ENCODE results near the gene LRRC4B. TPM values are rescaled to one million over a fixed set of nuclear protein-coding genes. Genes with fewer than 3 reads are reported as not detected.
"Not testable (repeated sequence)": the region's sequence is repeated elsewhere in the genome, so short reads cannot be mapped to it uniquely, and the experiment has no call there.

Gene LRRC4B
- total RNA-seq, 1 donor from 2014 or later, result 21.7 TPM

GRCh38 chr19:50599427-50599826, 31.2 kb upstream of the LRRC4B start:
- no peak overlapping the region for H3K27ac Mint-ChIP-seq
- no peaks in the 10 kb centered on the region for H3K9me3 Mint-ChIP-seq
- peaks cover 51% of the 10 kb centered on the region for H3K27me3 Mint-ChIP-seq
- no peaks in the 10 kb centered on the region for H3K36me3 Mint-ChIP-seq
- H3K4me1 Mint-ChIP-seq (ENCODE audit: unreplicated experiment), result no peaks in the 10 kb centered on the region
- no peak overlapping the region for H3K4me3 Mint-ChIP-seq
- DNase-seq (ENCODE audit: extremely low spot score, unreplicated experiment), result no peak
- no peak for TF ChIP-seq CTCF (conservative IDR thresholded peaks at IDR 0.05)

GRCh38 chr19:50590191-50590590, 22.0 kb upstream of the LRRC4B start:
- H3K27me3 Mint-ChIP-seq, result peaks cover 35% of the 10 kb centered on the region
- H3K9me3 Mint-ChIP-seq, result no peaks in the 10 kb centered on the region
- no peak overlapping the region for H3K4me3 Mint-ChIP-seq
- no peak overlapping the region for H3K27ac Mint-ChIP-seq
- H3K36me3 Mint-ChIP-seq, result no peaks in the 10 kb centered on the region
- DNase-seq (ENCODE audit: extremely low spot score, unreplicated experiment), result no peak
- no peaks in the 10 kb centered on the region for H3K4me1 Mint-ChIP-seq (ENCODE audit: unreplicated experiment)
- no peak for TF ChIP-seq CTCF (conservative IDR thresholded peaks at IDR 0.05)

- H3K27ac Mint-ChIP-seq; H3K9me3 Mint-ChIP-seq; H3K27me3 Mint-ChIP-seq; H3K36me3 Mint-ChIP-seq; DNase-seq (ENCODE audit: extremely low spot score, unreplicated experiment); H3K4me1 Mint-ChIP-seq (ENCODE audit: unreplicated experiment); H3K4me3 Mint-ChIP-seq: not testable (repeated sequence)
These were observed 13.8 kb upstream of the LRRC4B start for GRCh38 chr19:50581795-50582660.

GRCh38 chr19:50580970-50581634, 12.9 kb upstream of the LRRC4B start:
- Mint-ChIP-seq H3K4me1 (ENCODE audit: unreplicated experiment) (no peaks in the 10 kb centered on the region), H3K27me3 (peaks cover 7% of the 10 kb centered on the region), H3K36me3 (no peaks in the 10 kb centered on the region), H3K4me3 (no peak overlapping the region), H3K9me3 (no peaks in the 10 kb centered on the region), H3K27ac (no peak overlapping the region)
- DNase-seq (ENCODE audit: extremely low spot score, unreplicated experiment), result no peak
- TF ChIP-seq CTCF (conservative IDR thresholded peaks at IDR 0.05), result no peak

- H3K27me3 Mint-ChIP-seq, result peaks cover 7% of the 10 kb centered on the region
- no peak for DNase-seq (ENCODE audit: extremely low spot score, unreplicated experiment)
These were observed 12.0 kb upstream of the LRRC4B start for GRCh38 chr19:50580240-50580639.

GRCh38 chr19:50576769-50577168, 8.5 kb upstream of the LRRC4B start:
- not testable (repeated sequence) for DNase-seq (ENCODE audit: extremely low spot score, unreplicated experiment); H3K9me3 Mint-ChIP-seq; H3K4me1 Mint-ChIP-seq (ENCODE audit: unreplicated experiment); H3K4me3 Mint-ChIP-seq; H3K27ac Mint-ChIP-seq; H3K36me3 Mint-ChIP-seq
- H3K27me3 Mint-ChIP-seq, result peaks cover 10% of the 10 kb centered on the region

More at GRCh38 chr19:50580240-50580639, 12.0 kb upstream of the LRRC4B start:
- Mint-ChIP-seq H3K4me1 (ENCODE audit: unreplicated experiment) (no peaks in the 10 kb centered on the region), H3K27ac (no peak overlapping the region), H3K36me3 (no peaks in the 10 kb centered on the region), H3K4me3 (no peak overlapping the region), H3K9me3 (no peaks in the 10 kb centered on the region)
- TF ChIP-seq CTCF (conservative IDR thresholded peaks at IDR 0.05), result no peak

All from type B pancreatic cell (in vitro differentiated cells).